HCT116 (cell line): Measurements from ENCODE around the gene IP6K3. TPM values are rescaled to one million over a fixed set of nuclear protein-coding genes. Genes with fewer than 3 reads are reported as not detected.
A peak's percentile ranks its signal among the peaks of the same experiment; 100 is the strongest.

Experiments
- ATAC-seq: fragments of 200-7000 bp; cut with Tn5 transposase; 2 replicates; pipeline ENCODE4 v1.9.1; 2020; ENCODE audit warnings: mild to moderate bottlenecking, moderate library complexity
- BruUV-seq: library from RNA; stranded (reverse); fragments of 400-500 nt; replicated peaks from 2 replicates; lab custom pipeline; 2021; lab: Mats Ljungman, UMichigan
- CTCF ChIA-PET: fragments of 300-600 bp; sonication (Branson Sonifier 250); formaldehyde crosslinking; loops from one replicate; lab custom pipeline; 2021; ENCODE audit warnings: antibody characterized with exemption; lab: Charles Lee
- POLR2A ChIA-PET: fragments of 300-600, 350-600 bp; sonication (Branson Sonifier 250); formaldehyde crosslinking; loops from one replicate; lab custom pipeline; 2021; ENCODE audit warnings: antibody characterized with exemption; lab: Charles Lee
- RAD21 ChIA-PET, 2 experiments: fragments of 300-600 bp; sonication (Branson Sonifier 250); formaldehyde crosslinking; loops; one replicate each; lab custom pipeline; 2023; ENCODE audit warnings: low total read pairs in 2 of 2; ENCODE audit not compliant: uncharacterized antibody in 2 of 2, unreplicated experiment in 2 of 2, low non-redundant PET in 1 of 2; lab: Charles Lee
- DNase-seq: peaks from one replicate; pipeline ENCODE4 v3.0.0-alpha.2; 2010; ENCODE audit warnings: low read depth, low spot score
- H2AFZ ChIP-seq: fragments of 200-600 bp; shearing (Covaris generic), sonication (generic); 2 replicates; pipeline ENCODE4 v1.6.1; 2017; ENCODE audit warnings: low read depth, mixed run types, mixed read lengths, antibody characterized with exemption, low read length; ENCODE audit not compliant: poor library complexity, severe bottlenecking
- H3K27ac ChIP-seq: 2 replicates; pipeline ENCODE4 v1.5.1; 2012; ENCODE audit warnings: low read depth, low read length
- H3K27me3 ChIP-seq: fragments of 200-600 bp; sonication (generic); 2 replicates; pipeline ENCODE4 v1.6.1; 2016; ENCODE audit warnings: mixed run types, low read length, mixed read lengths; ENCODE audit not compliant: insufficient read depth
- H3K36me3 ChIP-seq, 2 experiments: fragments of 200-500 bp in 1 of 2; fragments of 200-600 bp in 1 of 2; sonication (Bioruptor generic) in 1 of 2; sonication (generic) in 1 of 2; 2 replicates each; pipeline versions ENCODE4 v1.5.1 to v1.6.1; 2014 to 2016; ENCODE audit warnings: low read length in 2 of 2, inconsistent platforms in 1 of 2, mixed read lengths in 1 of 2, mixed run types in 1 of 2; ENCODE audit not compliant: insufficient read depth in 2 of 2, control insufficient read depth in 1 of 2
- H3K4me1 ChIP-seq, 2 experiments: fragments of 200-600 bp in 1 of 2; sonication (generic) in 1 of 2; 2 replicates each; pipeline versions ENCODE4 v1.5.1 to v1.6.1; 2012 to 2017; ENCODE audit warnings: low read length in 2 of 2, inconsistent platforms in 1 of 2, mild to moderate bottlenecking in 1 of 2, mixed read lengths in 1 of 2, mixed run types in 1 of 2, moderate library complexity in 1 of 2; ENCODE audit not compliant: insufficient read depth in 2 of 2, control insufficient read depth in 1 of 2
- H3K4me2 ChIP-seq: fragments of 200-600 bp; sonication (generic); 2 replicates; pipeline ENCODE4 v1.6.1; 2017; ENCODE audit warnings: mixed run types, low read length, mixed read lengths
- H3K4me3 ChIP-seq, 2 experiments: fragments of 200-600 bp in 1 of 2; sonication (generic) in 1 of 2; replicated peaks in 1 of 2; 2 replicates each; pipeline ENCODE4 v1.5.1; 2011 to 2016; ENCODE audit warnings: low read length in 2 of 2, control low read depth in 1 of 2, low read depth in 1 of 2, mild to moderate bottlenecking in 1 of 2, mixed read lengths in 1 of 2, mixed run types in 1 of 2
- H3K79me2 ChIP-seq: fragments of 200-600 bp; sonication (generic); 2 replicates; pipeline ENCODE4 v1.6.1; 2017; ENCODE audit warnings: mild to moderate bottlenecking, mixed run types, low read length, moderate library complexity, mixed read lengths; ENCODE audit not compliant: insufficient read depth
- H3K9ac ChIP-seq: fragments of 200-600 bp; sonication (generic); 2 replicates; pipeline ENCODE4 v1.6.1; 2016; ENCODE audit warnings: low read length, mixed read lengths
- H3K9me2 ChIP-seq: fragments of 200-600 bp; sonication (generic), shearing (Covaris generic); 2 replicates; pipeline ENCODE4 v1.6.1; 2017; ENCODE audit warnings: mixed run types, mild to moderate bottlenecking, moderate library complexity; ENCODE audit not compliant: insufficient read depth
- H3K9me3 ChIP-seq, 2 experiments: fragments of 200-500 bp in 1 of 2; fragments of 200-600 bp in 1 of 2; sonication (Bioruptor generic) in 1 of 2; sonication (generic) in 1 of 2; 2 replicates each; pipeline ENCODE4 v1.6.1; 2014 to 2017; ENCODE audit warnings: low read length in 2 of 2, mixed read lengths in 2 of 2, inconsistent platforms in 1 of 2, low read depth in 1 of 2, mild to moderate bottlenecking in 1 of 2, mixed run types in 1 of 2, moderate library complexity in 1 of 2; ENCODE audit not compliant: control insufficient read depth in 1 of 2, insufficient read depth in 1 of 2
- H4K20me1 ChIP-seq: fragments of 200-600 bp; sonication (generic), shearing (Covaris generic); 2 replicates; pipeline ENCODE4 v1.6.1; 2017; ENCODE audit warnings: mixed run types, mild to moderate bottlenecking, moderate library complexity; ENCODE audit not compliant: insufficient read depth
- ELF1 ChIP-seq: IDR thresholded peaks from 2 replicates; pipeline ENCODE4 v1.6.1; 2012; ENCODE audit warnings: low read depth, borderline replicate concordance
- POLR2AphosphoS5 ChIP-seq: IDR thresholded peaks from 2 replicates; pipeline ENCODE4 v1.6.1; 2011; ENCODE audit warnings: mild to moderate bottlenecking, low read depth, low read length, moderate library complexity
- ZNF274 ChIP-seq: fragments of 200-500 bp; sonication (Bioruptor generic); IDR thresholded peaks from 2 replicates; pipeline ENCODE4 v1.6.1; 2014; ENCODE audit warnings: mild to moderate bottlenecking, low read depth, low read length, inconsistent platforms
- intact Hi-C: fragments of 100-400 bp; cut with micrococcal nuclease; formaldehyde crosslinking; loops from 2 replicates; pipeline ENCODE4 v1.10.0; 2022
- total RNA-seq: library from RNA; stranded (reverse); gene quantifications from one replicate; pipeline ENCODE4 v1.2.1, GENCODE V29; 2021; ENCODE audit not compliant: unreplicated experiment
- TF ChIP-seq, protein P1 (sequence below), 3 experiments: fragments of 200-600 bp in 1 of 3; sonication (generic) in 1 of 3; IDR thresholded peaks in 2 of 3; conservative IDR thresholded peaks in 1 of 3; 2 replicates each; pipeline ENCODE4 v1.5.1; 2012 to 2017; ENCODE audit warnings: low read depth in 2 of 3, low read length in 2 of 3, antibody characterized with exemption in 1 of 3, borderline replicate concordance in 1 of 3, control low read depth in 1 of 3, mild to moderate bottlenecking in 1 of 3, mixed read lengths in 1 of 3, mixed run types in 1 of 3, moderate library complexity in 1 of 3; ENCODE audit not compliant: insufficient read depth in 1 of 3

Gene IP6K3
- total RNA-seq, 1 experiment from 2014 or later: not detected

DNA sequence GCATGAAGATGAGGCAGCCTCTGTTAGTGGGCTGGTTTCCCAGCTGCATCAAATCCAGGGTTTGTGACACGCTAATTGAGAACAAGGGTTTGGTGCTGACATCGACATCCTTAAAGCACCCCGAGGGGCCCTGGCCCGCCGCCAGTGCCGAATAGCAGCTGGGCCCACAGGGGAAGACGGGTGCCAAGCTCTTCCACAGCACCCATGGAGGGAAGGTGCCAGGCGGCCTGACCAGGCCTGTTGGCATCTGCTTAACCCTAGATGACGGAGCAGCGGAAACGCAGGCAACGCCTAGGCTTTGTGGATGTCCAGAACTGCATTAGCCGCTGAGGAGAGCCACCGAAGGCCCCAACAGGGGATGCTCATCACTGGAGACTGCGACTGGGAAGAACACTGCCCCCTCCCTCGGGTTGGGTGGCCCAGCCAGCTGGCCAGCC is 51.2 kb downstream of the IP6K3 start:
- POLR2A ChIA-PET: no interaction called here
- no peak overlapping the region for H3K9ac ChIP-seq
- BruUV-seq: no TSS peak

DNA sequence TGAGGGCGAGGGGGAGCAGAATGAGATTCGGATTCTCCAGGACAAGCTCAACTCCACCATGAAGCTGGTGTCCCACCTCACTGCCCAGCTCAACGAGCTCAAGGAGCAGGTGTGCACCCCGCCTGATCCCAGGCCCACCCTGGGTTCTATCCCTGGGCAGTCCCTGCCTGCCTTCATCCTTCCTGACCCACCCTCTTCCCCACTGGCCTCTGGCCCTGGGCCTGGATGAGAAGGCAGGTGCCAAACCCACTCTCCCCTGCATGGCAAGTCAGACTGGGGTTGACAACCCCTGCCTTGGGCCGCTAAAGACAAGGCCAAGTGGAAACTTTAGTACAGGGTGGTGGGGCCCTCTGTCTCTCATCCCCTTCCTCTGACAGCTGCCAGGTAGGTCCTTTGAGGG is 51.7 kb downstream of the IP6K3 start:
- intact Hi-C loops: no loop called here
- no peak for DNase-seq
- no peaks in the 10 kb centered on the region for H4K20me1 ChIP-seq
- H2AFZ ChIP-seq: no peak overlapping the region
- no peak overlapping the region for H3K27ac ChIP-seq
- peak; percentile 15; the same call in 1 of the 2 replicates for ATAC-seq
- peaks cover 3% of the 10 kb centered on the region; the same call in 1 of the 2 replicates for H3K79me2 ChIP-seq
- H3K9ac ChIP-seq: no peak overlapping the region
- no peaks in the 10 kb centered on the region for H3K9me3 ChIP-seq
- RAD21 ChIA-PET: no interaction called here
- no peaks in the 10 kb centered on the region for H3K9me2 ChIP-seq
- POLR2A ChIA-PET: interaction anchor here (1.8 kb wide), 1 partner anchor 16 kb away, joined by 5 read pairs; the partner anchor contains the start of gene UQCC2
- peaks cover 4 to 5% of the 10 kb centered on the region in 2 experiments; a peak in 2 of 4 replicates for H3K4me1 ChIP-seq
- TF ChIP-seq ELF1: no peak
- TF ChIP-seq, protein P1, sequence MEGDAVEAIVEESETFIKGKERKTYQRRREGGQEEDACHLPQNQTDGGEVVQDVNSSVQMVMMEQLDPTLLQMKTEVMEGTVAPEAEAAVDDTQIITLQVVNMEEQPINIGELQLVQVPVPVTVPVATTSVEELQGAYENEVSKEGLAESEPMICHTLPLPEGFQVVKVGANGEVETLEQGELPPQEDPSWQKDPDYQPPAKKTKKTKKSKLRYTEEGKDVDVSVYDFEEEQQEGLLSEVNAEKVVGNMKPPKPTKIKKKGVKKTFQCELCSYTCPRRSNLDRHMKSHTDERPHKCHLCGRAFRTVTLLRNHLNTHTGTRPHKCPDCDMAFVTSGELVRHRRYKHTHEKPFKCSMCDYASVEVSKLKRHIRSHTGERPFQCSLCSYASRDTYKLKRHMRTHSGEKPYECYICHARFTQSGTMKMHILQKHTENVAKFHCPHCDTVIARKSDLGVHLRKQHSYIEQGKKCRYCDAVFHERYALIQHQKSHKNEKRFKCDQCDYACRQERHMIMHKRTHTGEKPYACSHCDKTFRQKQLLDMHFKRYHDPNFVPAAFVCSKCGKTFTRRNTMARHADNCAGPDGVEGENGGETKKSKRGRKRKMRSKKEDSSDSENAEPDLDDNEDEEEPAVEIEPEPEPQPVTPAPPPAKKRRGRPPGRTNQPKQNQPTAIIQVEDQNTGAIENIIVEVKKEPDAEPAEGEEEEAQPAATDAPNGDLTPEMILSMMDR (IDR thresholded peaks at IDR 0.05 in 2 of 3, conservative IDR thresholded peaks at IDR 0.05 in 1 of 3; ENCODE audit: borderline replicate concordance in 1 of 3, insufficient read depth in 1 of 3, low read depth in 2 of 3, low read length in 2 of 3): no peak
- TF ChIP-seq ZNF274: no peak
- no peak overlapping the region for H3K4me2 ChIP-seq
- CTCF ChIA-PET: no interaction called here
- H3K4me3 ChIP-seq: no peak overlapping the region
- BruUV-seq: no TSS peak
- peaks cover 36 to 77% of the 10 kb centered on the region in 2 experiments for H3K36me3 ChIP-seq
- no peaks in the 10 kb centered on the region for H3K27me3 ChIP-seq

More for the DNA sequence above, 51.2 kb downstream of the IP6K3 start:
- H3K4me3 ChIP-seq: no peak overlapping the region
- H3K36me3 ChIP-seq: peaks cover 38 to 79% of the 10 kb centered on the region in 2 experiments
- no peaks in the 10 kb centered on the region for H3K9me2 ChIP-seq
- intact Hi-C loops: no loop called here
- ATAC-seq (no peak), DNase-seq (no peak)
- no peaks in the 10 kb centered on the region for H3K27me3 ChIP-seq
- no peak overlapping the region for H3K27ac ChIP-seq
- RAD21 ChIA-PET: no interaction called here
- no peak for TF ChIP-seq POLR2AphosphoS5
- no peaks in the 10 kb centered on the region for H3K9me3 ChIP-seq
- H3K4me1 ChIP-seq: peaks cover 4 to 5% of the 10 kb centered on the region in 2 experiments; a peak in 2 of 4 replicates
- H2AFZ ChIP-seq: no peak overlapping the region
- H4K20me1 ChIP-seq: no peaks in the 10 kb centered on the region
- peaks cover 3% of the 10 kb centered on the region; the same call in 1 of the 2 replicates for H3K79me2 ChIP-seq
- no peak overlapping the region for H3K4me2 ChIP-seq
- CTCF ChIA-PET: no interaction called here
